ENCODE measurements around the gene CTTNBP2NL. TPM values are rescaled to one million over a fixed set of nuclear protein-coding genes. Genes with fewer than 3 reads are reported as not detected.

CTTNBP2NL gene
- total and polyA plus RNA-seq, 2 experiments from 2014 or later = 18.5 to 31.0 TPM

GRCh38 chr1:112373806-112374205 lies 22.2 kb upstream of the CTTNBP2NL start (continued):
- no peak for TF ChIP-seq CTCF (conservative IDR thresholded peaks at IDR 0.05; ENCODE audit: low read depth in 2 of 2)
- no peak for TF ChIP-seq ZNF114 (CRISPR knock-in tag; IDR thresholded peaks at IDR 0.05)
- no peak for TF ChIP-seq ETS1 (IDR thresholded peaks at IDR 0.05)

- Histone ChIP-seq H3F3A (replicated peaks; ENCODE audit: low read depth) (no peaks in the 10 kb centered on the region), H2AFZ (no peak overlapping the region), H3K27ac (ENCODE audit: low read depth) (no peak overlapping the region), H3K36me3 (ENCODE audit: insufficient read depth) (no peaks in the 10 kb centered on the region), H4K20me1 (replicated peaks; ENCODE audit: insufficient read depth) (no peaks in the 10 kb centered on the region), H3K4me2 (no peak overlapping the region), H3K79me2 (replicated peaks; ENCODE audit: insufficient read depth) (no peaks in the 10 kb centered on the region), H3K4me3 (no peak overlapping the region), H3K4me1 (ENCODE audit: insufficient read depth) (no peaks in the 10 kb centered on the region), H3K27me3 (ENCODE audit: insufficient read depth) (no peaks in the 10 kb centered on the region), H3K9me2 (ENCODE audit: insufficient read depth) (no peaks in the 10 kb centered on the region)
- no peak for ATAC-seq
- no peak for DNase-seq (ENCODE audit: low spot score)
- H3K27me3 Mint-ChIP-seq (ENCODE audit: insufficient read depth, low read depth, poor library complexity) = no peaks in the 10 kb centered on the region
- no peak overlapping the region for H3K4me3 Mint-ChIP-seq
- no peak overlapping the region for H3K27ac Mint-ChIP-seq
- no peaks in the 10 kb centered on the region for H3K36me3 Mint-ChIP-seq (ENCODE audit: low read depth)
- no peaks in the 10 kb centered on the region for H3K9me3 Mint-ChIP-seq
- H3K4me1 Mint-ChIP-seq = no peaks in the 10 kb centered on the region
- no peak for TF ChIP-seq POLR2AphosphoS5 (IDR thresholded peaks at IDR 0.05; ENCODE audit: low read depth)
- no peak for TF ChIP-seq REST (IDR thresholded peaks at IDR 0.05; ENCODE audit: unreplicated experiment)
- no peak for TF ChIP-seq ZNF331 (CRISPR knock-in tag; IDR thresholded peaks at IDR 0.05; ENCODE audit: low read depth)
- no peak for TF ChIP-seq CTCF (conservative IDR thresholded peaks at IDR 0.05; ENCODE audit: low read depth in 2 of 2)
- no peak for TF ChIP-seq CREB1 (CRISPR knock-in tag; IDR thresholded peaks at IDR 0.05; ENCODE audit: low read depth)
- no peak for TF ChIP-seq EZH2phosphoT487 (IDR thresholded peaks at IDR 0.05; ENCODE audit: unreplicated experiment)
- TF ChIP-seq ZNF462 (CRISPR knock-in tag; IDR thresholded peaks at IDR 0.05) = no peak
- TF ChIP-seq EZH2 (IDR thresholded peaks at IDR 0.05; ENCODE audit: low read depth, unreplicated experiment) = no peak
- no peak for TF ChIP-seq NANOG (IDR thresholded peaks at IDR 0.05; ENCODE audit: borderline replicate concordance)
Measured at GRCh38 chr1:112375701-112376100, 20.3 kb upstream of the CTTNBP2NL start.
